ENCODE measurements around the gene MRPL11.

MRPL11 gene

DNA sequence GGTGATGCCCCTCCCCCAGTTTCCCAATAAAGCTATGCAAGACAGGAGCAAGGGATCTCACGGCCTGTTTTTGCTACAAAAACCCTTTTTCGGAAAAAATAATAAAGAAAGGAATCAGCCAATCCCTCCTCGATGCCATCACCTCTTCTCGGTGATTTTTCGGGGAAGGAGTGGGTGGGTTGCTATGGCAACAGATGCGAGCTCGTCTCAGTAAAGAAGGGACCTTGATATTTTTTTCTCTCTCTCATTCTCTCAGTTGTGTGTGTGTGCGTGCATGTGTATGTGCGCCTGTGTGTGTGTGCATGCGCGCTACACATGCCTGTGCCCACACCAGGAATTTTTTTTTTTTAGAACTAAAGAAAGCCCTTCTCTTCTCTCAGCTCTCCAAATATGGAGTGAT lies 21.6 kb downstream of the MRPL11 start:
- TF ChIP-seq CTCF (IDR thresholded peaks at IDR 0.05; ENCODE audit: unreplicated experiment in 3 of 3) = no peak
- Mint-ChIP-seq H3K4me1 (peaks cover 16% of the 10 kb centered on the region), H3K9me3 (peaks cover 5% of the 10 kb centered on the region), H3K27ac (no peak overlapping the region), H3K27me3 (ENCODE audit: low read depth) (peaks cover 76% of the 10 kb centered on the region), H3K36me3 (ENCODE audit: low read depth) (peaks cover 3% of the 10 kb centered on the region), H3K4me3 (no peak overlapping the region)

- Mint-ChIP-seq H3K9me3 (peaks cover 5% of the 10 kb centered on the region), H3K4me3 (no peak overlapping the region), H3K27ac (no peak overlapping the region), H3K36me3 (ENCODE audit: low read depth) (peaks cover 3% of the 10 kb centered on the region), H3K27me3 (ENCODE audit: low read depth) (peaks cover 74% of the 10 kb centered on the region), H3K4me1 (peaks cover 16% of the 10 kb centered on the region)
- TF ChIP-seq CTCF (IDR thresholded peaks at IDR 0.05; ENCODE audit: unreplicated experiment in 3 of 3) = no peak
These were observed 23.2 kb downstream of the MRPL11 start for GRCh38 chr11:66415423-66415822.

DNA sequence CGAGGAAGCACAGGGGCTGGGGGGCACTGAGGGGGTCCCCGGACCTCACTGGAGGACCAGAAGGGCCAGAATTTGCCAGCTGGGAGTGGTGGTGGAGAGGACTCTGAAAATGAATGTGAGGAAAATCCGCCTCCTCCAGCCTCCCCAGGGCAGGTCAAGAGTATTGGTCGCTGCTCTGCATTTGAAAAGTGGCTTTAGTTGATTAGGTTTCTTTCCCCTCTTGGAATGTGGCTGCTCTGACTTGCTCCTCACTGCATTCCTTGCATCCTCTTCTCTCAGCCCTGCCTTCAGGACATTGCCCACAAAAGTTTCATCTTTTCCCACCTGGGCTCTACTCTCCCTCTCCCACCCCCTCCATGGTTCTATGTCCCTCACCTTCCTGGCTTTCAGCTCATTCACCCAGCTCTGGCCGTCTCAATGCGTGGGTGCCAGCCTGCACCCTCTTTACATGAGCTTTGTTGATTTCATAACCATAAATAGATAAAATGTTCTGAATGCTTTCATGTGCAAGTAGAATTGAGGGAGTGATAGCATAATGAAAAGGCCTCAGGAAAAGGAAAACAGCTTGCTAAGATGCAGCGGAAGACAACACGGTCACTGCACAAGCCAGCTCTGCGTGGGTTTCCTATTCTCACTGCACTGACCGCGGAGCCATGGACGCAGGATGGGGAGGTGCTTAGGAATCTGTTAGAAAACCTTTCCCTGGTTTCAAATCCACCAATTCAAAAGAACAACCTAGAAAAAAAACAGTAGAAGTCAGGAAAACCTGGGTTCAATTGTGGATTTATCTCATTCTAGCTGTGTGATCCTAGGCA lies 24.3 kb downstream of the MRPL11 start:
- Mint-ChIP-seq H3K4me3 (no peak overlapping the region), H3K9me3 (peaks cover 5% of the 10 kb centered on the region), H3K27ac (no peak overlapping the region), H3K4me1 (peaks cover 16% of the 10 kb centered on the region), H3K27me3 (ENCODE audit: low read depth) (peaks cover 65% of the 10 kb centered on the region), H3K36me3 (ENCODE audit: low read depth) (peaks cover 3% of the 10 kb centered on the region)
- TF ChIP-seq CTCF (IDR thresholded peaks at IDR 0.05; ENCODE audit: unreplicated experiment in 3 of 3) = no peak

- H3K9me3 Mint-ChIP-seq = no peaks in the 10 kb centered on the region
- no peak overlapping the region for H3K27ac Mint-ChIP-seq
- no peak overlapping the region for H3K4me3 Mint-ChIP-seq
- H3K27me3 Mint-ChIP-seq (ENCODE audit: low read depth) = peaks cover 59% of the 10 kb centered on the region
- peaks cover 9% of the 10 kb centered on the region for H3K4me1 Mint-ChIP-seq
- H3K36me3 Mint-ChIP-seq (ENCODE audit: low read depth) = no peaks in the 10 kb centered on the region
- TF ChIP-seq CTCF (IDR thresholded peaks at IDR 0.05; ENCODE audit: unreplicated experiment in 3 of 3) = no peak
These were observed 25.5 kb downstream of the MRPL11 start for GRCh38 chr11:66413167-66413566.

DNA sequence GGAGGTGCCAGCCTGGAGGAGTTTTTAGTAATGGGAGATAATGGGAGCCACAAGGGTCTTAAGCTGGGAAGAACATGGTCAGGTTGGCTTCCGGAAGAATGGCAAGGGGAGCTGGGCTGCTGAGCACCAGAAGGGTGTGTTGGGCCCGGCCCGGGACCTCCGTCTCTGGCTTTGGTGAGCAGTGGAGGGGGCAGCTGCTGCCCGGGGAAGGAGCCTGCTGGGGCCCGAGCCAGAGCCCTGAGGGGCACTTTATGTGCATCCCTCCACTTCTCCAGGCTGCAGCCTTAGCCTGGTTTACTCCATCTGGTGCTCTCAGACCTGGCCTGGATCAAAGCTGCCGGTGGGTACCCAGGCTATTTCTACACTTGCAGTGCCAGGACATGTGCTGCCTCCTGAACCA lies 26.5 kb downstream of the MRPL11 start:
- H3K4me3 Mint-ChIP-seq = no peak overlapping the region
- TF ChIP-seq CTCF (IDR thresholded peaks at IDR 0.05; ENCODE audit: unreplicated experiment in 3 of 3) = no peak
- peaks cover 52% of the 10 kb centered on the region for H3K27me3 Mint-ChIP-seq (ENCODE audit: low read depth)
- H3K9me3 Mint-ChIP-seq = no peaks in the 10 kb centered on the region
- H3K4me1 Mint-ChIP-seq = no peaks in the 10 kb centered on the region
- H3K36me3 Mint-ChIP-seq (ENCODE audit: low read depth) = no peaks in the 10 kb centered on the region
- H3K27ac Mint-ChIP-seq = no peak overlapping the region

DNA sequence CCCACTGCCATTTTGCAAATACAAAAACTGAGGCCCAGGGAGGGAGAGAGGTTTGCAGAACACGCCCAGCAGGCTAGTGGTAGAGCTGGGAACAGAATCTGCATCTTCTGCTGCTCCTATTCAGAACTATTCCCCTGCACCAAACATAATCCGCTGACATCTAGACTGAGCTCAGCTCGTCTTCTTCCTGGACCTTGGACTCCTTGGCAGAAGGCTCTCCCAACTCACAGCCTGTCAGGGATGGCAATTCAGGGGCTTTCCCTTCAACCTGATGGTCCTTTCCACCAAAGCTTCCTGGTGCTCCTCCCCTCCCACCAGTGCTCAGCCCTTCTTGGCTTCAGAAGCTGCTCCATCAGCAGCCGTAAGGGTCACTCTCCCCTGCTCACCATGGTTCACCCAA lies 27.3 kb downstream of the MRPL11 start:
- H3K9me3 Mint-ChIP-seq = no peaks in the 10 kb centered on the region
- no peak overlapping the region for H3K27ac Mint-ChIP-seq
- H3K27me3 Mint-ChIP-seq (ENCODE audit: low read depth) = peaks cover 60% of the 10 kb centered on the region
- no peak for TF ChIP-seq CTCF (IDR thresholded peaks at IDR 0.05; ENCODE audit: unreplicated experiment in 3 of 3)
- no peaks in the 10 kb centered on the region for H3K4me1 Mint-ChIP-seq
- H3K4me3 Mint-ChIP-seq = peak overlapping the region; percentile 7 to 66 (median 26)
- no peaks in the 10 kb centered on the region for H3K36me3 Mint-ChIP-seq (ENCODE audit: low read depth)
